Neural cell (in vitro differentiated cells): ENCODE results near the gene PRKCA.

ENCODE experiments used
- CTCF ChIP-seq: fragments of 450-650 bp; IDR thresholded peaks from 2 replicates; pipeline ENCODE4 v1.5.1; 2014; ENCODE audit warnings: antibody characterized with exemption, mild to moderate bottlenecking, moderate library complexity; ENCODE audit not compliant: poor library complexity, severe bottlenecking
- EP300 ChIP-seq: fragments of 450-650 bp; conservative IDR thresholded peaks from 2 replicates; pipeline ENCODE4 v1.6.1; 2014; ENCODE audit warnings: antibody characterized with exemption, mild to moderate bottlenecking, moderate library complexity; ENCODE audit not compliant: poor library complexity, severe bottlenecking
- MXI1 ChIP-seq: fragments of 450-650 bp; conservative IDR thresholded peaks from 2 replicates; pipeline ENCODE4 v1.6.1; 2014; ENCODE audit warnings: antibody characterized with exemption, mild to moderate bottlenecking; ENCODE audit not compliant: poor library complexity, severe bottlenecking
- POLR2AphosphoS5 ChIP-seq: IDR thresholded peaks from 2 replicates; pipeline ENCODE4 v1.6.1; 2012
- RAD21 ChIP-seq: fragments of 450-650 bp; conservative IDR thresholded peaks from 2 replicates; pipeline ENCODE4 v1.6.1; 2014; ENCODE audit warnings: antibody characterized with exemption, mild to moderate bottlenecking, moderate library complexity
- REST ChIP-seq: IDR thresholded peaks from 2 replicates; pipeline ENCODE4 v1.6.1; 2012; ENCODE audit warnings: borderline replicate concordance
- SMC3 ChIP-seq: fragments of 450-650 bp; conservative IDR thresholded peaks from 2 replicates; pipeline ENCODE4 v1.6.1; 2014; ENCODE audit warnings: antibody characterized with exemption, mild to moderate bottlenecking, moderate library complexity; ENCODE audit not compliant: poor library complexity

GRCh38 chr17:66487981-66488468 is 185.6 kb downstream of the PRKCA start:
- TF ChIP-seq CTCF (no peak), POLR2AphosphoS5 (no peak), EP300 (no peak), REST (no peak), MXI1 (no peak), SMC3 (no peak), RAD21 (no peak)
